ENCODE measurements around the gene TGFBR2.
A peak's percentile ranks its signal among the peaks of the same experiment; 100 is the strongest.

TGFBR2 gene

GRCh38 chr3:30676424-30677346 is 70.3 kb downstream of the TGFBR2 start:
- no peak for DNase-seq

DNA sequence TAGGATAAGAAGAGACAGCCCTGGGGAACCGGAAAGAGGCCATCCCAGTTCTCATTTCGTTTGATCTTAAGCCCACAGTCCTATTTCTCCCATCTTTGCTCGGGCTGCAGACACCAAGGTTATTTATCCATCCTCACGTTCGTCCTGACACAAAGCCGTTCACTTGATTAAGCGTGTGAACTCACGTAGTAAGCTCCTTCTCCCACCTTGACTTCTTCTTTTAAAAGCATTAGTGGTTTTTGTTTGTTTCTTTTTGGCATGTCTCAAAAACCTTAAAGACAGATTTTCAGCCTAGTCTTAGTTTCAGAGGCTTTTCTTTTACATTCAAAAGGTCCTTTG is 70.9 kb downstream of the TGFBR2 start:
- DNase-seq = no peak

DNA sequence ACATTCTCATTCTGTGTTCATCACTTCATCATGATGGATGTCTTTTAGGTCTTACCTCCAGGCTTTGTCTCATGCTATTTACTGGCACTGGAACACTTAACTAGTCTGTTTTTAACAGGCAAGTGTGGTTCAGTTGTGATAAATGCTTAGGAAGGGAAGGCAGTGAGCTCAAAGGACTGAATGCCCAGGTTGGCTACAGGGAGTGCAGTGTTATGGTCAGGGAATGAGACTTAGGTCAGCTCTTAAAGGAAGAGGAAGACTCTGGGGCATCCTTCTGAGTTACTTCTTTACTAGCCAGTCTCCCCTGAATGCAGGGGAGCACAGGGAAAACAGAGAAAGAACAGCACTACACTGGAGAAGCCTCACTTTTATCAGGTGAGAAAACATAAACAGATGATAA is 72.6 kb downstream of the TGFBR2 start:
- DNase-seq = no peak

- peak; percentile 85 for DNase-seq
Observed at GRCh38 chr3:30680789-30681648, 74.6 kb downstream of the TGFBR2 start.

- peak; percentile 65 for DNase-seq
Observed at GRCh38 chr3:30681649-30682211, 75.3 kb downstream of the TGFBR2 start.

DNA sequence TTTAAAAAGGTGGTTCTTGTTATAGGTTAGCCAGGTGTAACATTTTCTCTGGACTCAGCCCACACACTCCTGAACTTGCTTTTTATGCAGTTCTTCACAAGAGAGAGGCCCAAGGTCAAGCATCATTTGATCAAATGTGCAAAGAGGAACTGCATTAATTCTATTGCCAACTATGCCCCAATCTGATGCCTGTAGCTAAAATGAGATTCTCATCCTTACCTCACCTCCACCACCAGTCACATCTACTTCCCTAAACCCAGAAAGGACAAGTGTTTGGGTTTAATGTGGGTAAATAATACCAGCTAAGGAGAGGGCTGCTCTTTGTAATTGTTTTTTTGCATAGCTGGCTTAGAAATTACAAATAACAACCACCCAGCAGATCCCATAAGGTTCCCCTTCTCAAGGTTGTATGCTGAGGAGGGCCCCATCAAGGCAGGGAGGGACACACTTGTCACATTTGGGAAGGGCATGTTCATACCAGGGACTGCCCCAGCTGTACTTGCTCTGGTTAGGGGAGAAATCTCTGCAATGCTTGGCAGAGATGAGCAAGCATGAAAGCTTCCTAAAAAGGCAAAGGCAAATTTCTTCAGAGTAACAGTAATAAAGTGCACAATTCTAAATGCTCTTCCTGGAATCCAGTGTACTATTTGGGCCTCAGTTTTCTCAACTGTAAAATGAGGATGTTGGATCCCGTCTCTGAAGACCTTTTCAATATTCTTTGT is 76.2 kb downstream of the TGFBR2 start:
- DNase-seq = no peak

- no peak for DNase-seq
Observed at GRCh38 chr3:30683769-30684168, 77.4 kb downstream of the TGFBR2 start.

DNA sequence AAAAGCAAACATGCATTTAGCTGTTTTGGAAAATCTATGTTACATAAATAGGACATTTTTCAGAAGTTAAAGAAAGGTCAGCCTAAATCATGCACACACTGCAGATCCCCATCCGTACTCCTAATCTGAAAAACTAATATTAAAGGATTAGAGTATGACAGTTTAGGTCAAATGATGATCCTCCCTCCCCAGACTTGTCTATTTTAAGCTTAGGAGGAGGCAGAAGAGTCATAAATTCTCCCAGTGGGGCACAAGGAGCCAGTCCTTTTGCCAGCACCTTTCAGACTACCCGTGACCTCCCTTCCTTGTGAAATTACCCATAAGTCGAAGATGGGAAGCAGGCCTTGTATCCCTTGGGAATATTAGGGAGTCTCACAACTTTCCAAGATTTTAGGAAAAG is 78.0 kb downstream of the TGFBR2 start:
- DNase-seq = no peak

- no peak for DNase-seq
Observed at GRCh38 chr3:30685267-30685667, 78.9 kb downstream of the TGFBR2 start.

- no peak for DNase-seq
Observed at GRCh38 chr3:30686176-30686575, 79.8 kb downstream of the TGFBR2 start.

- DNase-seq = no peak
Observed at GRCh38 chr3:30686799-30687198, 80.4 kb downstream of the TGFBR2 start.

- no peak for DNase-seq
Observed at GRCh38 chr3:30687930-30688570, 81.6 kb downstream of the TGFBR2 start.

DNA sequence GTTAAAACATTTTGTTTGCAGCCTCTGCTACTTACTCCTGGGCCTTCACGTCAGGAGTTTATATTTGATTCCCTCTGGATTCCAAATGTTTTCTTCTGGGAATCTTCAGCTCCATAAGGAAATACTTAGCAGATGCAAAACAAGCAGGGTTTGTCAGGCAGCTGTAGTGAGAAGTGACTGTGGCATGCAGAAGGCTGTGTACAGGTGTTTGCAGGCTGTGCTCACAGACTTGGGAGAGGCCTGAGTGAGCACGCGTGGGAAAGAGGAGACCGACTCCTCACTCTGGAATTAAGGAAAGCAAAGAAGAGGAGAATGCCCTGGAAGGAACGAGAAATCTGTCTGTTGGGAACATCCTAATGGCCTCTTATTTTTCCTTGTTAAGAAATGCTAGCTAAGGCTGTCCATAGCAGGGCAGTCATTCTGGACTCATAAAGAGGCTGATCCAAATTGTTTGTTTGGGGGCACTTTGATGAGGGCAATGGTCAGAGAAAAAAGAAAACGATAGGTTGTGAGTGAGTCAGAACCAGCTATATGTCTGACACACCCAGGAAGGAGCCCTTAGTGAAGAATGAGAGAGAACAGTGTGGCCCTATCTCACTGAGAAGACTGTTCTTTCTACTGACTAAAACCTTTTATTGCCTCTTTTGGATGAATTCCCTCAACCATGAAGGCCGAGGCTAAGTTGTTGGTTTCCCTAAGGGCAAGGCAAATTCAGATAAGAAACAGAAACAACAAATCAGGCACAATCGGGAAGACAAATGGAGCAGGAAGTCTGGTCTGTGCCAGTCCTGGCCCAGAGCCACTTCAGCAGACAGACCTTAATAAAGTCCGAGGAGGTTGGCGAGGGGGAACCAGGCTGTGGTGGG is 82.6 kb downstream of the TGFBR2 start:
- no peak for DNase-seq

DNA sequence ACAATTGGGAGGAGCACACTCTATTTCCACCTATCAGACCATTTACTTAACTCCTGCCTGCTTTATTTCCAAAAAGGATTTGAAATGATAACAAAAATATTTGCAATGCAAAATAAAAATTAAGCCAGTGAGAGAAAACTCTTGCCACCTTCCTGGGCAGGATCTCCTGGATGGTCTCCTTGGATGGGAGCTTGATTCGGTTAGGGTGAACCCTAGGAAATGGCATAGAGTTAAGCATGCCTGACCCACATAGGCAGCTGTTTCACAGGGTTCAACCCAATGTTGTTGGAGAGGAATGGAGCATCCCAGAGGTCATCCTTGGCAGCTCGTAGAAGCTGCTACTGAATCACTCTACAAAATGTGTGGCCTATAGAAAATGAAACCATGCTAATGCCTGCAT is 83.8 kb downstream of the TGFBR2 start:
- no peak for DNase-seq

GRCh38 chr3:30691249-30691880 is 85.0 kb downstream of the TGFBR2 start:
- no peak for DNase-seq

DNA sequence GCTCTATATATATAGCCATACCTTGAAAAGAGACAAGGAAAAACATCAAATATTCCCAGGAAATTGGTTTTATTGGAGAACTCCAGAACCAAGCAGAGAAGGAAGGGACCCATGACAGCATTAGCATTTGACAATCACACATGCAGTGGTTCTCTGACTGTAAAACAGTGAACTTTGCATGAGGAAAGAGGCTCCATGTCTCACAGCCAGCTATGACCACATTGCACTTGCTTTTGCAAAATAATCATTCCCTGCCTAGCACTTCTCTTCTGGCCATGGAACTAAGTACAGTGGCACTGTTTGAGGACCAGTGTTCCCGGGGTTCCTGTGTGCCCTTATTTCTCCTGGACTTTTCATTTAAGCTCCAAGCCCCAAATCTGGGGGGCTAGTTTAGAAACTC is 85.5 kb downstream of the TGFBR2 start:
- no peak for DNase-seq

DNA sequence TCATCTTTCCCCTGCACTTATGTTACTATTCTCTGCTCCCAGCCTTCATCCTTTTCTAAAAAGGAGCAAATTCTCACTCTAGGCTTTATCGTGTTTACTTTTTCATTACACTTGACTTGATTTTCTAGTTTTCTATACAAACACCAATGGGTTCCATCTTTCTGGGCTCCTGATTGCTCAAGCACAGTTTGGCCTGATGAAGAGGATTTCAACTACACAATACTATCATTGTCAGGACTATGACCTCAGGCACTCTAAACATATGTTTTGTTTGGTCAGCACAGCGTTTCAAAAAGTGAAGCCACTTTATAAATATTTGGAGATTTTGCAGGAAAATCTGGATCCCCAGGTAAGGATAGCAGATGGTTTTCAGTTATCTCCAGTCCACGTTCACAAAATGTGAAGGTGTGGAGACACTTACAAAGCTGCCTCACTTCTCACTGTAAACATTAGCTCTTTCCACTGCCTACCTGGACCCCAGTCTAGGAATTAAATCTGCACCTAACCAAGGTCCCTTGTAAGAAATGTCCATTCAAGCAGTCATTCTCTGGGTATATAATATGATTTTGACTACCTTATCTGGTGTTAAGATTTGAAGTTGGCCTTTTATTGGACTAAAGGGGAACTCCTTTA is 86.2 kb downstream of the TGFBR2 start:
- DNase-seq = no peak

DNA sequence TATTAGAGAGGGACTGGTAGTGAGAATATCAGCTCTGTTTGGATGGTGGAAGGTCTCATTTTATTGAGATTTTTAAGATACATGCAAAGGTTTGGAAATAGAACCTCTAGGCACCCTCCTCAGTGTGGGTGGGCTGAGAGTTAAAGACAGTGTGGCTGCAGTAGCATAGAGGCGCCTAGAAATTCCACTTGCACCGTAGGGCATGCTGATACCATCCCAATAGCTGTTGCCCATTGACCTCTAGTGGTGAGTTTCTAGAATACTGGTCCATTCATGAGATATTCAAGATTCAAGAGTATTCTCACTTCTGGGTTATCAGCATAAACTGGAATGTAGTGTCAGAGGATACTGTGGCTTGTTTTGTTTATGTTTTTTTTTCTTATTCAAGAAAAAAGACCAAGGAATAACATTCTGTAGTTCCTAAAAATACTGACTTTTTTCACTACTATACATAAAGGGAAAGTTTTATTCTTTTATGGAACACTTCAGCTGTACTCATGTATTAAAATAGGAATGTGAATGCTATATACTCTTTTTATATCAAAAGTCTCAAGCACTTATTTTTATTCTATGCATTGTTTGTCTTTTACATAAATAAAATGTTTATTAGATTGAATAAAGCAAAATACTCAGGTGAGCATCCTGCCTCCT is 87.2 kb downstream of the TGFBR2 start:
- peak; percentile 58 for DNase-seq

GRCh38 chr3:30694148-30694547 is 87.7 kb downstream of the TGFBR2 start:
- DNase-seq = no peak

DNA sequence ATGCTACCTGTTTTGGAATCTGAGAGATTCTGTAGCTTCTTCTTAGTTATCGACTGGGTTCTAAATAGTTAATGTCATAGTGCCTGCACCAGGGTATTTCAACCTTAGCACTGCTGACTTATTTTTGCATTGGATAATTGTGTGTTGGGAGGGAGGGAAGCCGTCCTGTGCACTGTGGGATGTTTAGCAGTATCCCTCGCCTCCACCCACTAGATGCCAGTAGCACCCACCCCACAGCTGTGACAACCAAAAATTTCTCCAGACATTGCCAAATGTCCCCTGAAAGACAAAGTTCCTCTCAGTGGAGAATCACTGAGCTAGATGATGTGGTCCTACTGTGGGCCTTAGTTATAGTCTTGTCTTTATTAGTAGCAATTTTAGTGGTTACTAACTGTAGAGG is 88.3 kb downstream of the TGFBR2 start:
- DNase-seq = no peak
